GM21825 (cell line): ENCODE measurements around the gene PCF11.
"Not testable (repeated sequence)": the region's sequence is repeated elsewhere in the genome, so short reads cannot be mapped to it uniquely, and the experiment has no call there.

ENCODE experiments used
- ATAC-seq: cut with Tn5 transposase; IDR thresholded peaks from one replicate; pipeline ENCODE4 v1.9.1; 2021; ENCODE audit warnings: mild to moderate bottlenecking, moderate library complexity; ENCODE audit not compliant: unreplicated experiment

Gene PCF11, protein sequence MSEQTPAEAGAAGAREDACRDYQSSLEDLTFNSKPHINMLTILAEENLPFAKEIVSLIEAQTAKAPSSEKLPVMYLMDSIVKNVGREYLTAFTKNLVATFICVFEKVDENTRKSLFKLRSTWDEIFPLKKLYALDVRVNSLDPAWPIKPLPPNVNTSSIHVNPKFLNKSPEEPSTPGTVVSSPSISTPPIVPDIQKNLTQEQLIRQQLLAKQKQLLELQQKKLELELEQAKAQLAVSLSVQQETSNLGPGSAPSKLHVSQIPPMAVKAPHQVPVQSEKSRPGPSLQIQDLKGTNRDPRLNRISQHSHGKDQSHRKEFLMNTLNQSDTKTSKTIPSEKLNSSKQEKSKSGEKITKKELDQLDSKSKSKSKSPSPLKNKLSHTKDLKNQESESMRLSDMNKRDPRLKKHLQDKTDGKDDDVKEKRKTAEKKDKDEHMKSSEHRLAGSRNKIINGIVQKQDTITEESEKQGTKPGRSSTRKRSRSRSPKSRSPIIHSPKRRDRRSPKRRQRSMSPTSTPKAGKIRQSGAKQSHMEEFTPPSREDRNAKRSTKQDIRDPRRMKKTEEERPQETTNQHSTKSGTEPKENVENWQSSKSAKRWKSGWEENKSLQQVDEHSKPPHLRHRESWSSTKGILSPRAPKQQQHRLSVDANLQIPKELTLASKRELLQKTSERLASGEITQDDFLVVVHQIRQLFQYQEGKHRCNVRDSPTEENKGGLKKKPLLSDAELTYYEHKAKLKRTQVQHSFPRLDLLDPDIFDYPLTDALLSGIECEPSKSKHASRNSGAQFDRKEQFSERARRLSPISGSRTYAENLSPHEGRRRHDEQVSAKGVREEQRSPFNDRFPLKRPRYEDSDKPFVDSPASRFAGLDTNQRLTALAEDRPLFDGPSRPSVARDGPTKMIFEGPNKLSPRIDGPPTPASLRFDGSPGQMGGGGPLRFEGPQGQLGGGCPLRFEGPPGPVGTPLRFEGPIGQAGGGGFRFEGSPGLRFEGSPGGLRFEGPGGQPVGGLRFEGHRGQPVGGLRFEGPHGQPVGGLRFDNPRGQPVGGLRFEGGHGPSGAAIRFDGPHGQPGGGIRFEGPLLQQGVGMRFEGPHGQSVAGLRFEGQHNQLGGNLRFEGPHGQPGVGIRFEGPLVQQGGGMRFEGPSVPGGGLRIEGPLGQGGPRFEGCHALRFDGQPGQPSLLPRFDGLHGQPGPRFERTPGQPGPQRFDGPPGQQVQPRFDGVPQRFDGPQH (N-terminal part only)

DNA sequence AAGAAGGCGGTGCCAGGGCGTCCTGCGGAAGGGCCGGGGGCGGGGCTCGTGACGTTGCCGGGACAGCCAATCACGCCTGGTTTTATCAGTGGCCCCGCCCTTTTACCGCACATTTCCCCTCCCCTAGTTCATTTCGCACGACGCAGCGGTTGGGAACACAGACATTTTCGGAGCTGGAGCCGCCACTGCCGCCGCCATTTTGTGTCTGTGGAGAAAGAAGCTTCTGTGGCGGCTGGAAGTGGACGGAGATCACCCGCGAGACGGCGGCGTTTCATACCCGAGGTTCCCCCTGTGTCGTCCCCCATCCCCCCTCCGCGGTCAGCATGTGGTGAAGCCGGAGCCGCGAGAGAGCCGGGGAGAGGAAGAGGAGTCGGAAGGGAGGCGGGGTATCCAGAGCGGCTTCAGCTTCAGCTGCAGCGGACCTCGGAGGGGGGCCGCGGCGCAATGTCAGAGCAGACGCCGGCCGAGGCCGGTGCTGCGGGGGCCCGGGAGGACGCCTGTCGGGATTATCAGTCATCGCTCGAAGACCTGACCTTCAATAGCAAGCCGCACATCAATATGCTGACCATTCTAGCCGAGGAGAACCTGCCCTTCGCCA, at the start of gene PCF11:
Gene PCF11 (plus strand): TSS at position 136 of the 598 bp plus-strand sequence. CDS start 309 bp downstream, at position 445.
- ATAC-seq = peak; percentile 2

DNA sequence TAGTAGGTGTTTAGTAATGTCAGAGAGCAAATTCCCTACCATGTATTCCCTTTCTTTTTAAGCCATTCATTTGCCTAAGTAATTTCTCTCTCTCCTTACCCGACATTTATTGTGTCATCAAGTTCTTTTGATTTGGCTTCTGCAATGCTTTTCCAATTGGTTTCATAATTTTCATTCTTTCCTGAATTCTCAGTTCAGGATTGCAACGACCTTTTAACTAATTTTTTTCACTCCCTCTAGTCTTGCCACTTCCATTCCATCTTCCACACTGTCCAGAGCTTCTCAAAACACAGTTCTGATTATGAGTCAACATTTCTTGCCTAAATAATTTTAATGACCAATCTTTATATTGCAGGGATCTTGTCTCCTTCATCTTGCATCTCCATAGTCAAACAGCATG, 44.0 kb upstream of the PCF11 start:
- no peak for ATAC-seq

DNA sequence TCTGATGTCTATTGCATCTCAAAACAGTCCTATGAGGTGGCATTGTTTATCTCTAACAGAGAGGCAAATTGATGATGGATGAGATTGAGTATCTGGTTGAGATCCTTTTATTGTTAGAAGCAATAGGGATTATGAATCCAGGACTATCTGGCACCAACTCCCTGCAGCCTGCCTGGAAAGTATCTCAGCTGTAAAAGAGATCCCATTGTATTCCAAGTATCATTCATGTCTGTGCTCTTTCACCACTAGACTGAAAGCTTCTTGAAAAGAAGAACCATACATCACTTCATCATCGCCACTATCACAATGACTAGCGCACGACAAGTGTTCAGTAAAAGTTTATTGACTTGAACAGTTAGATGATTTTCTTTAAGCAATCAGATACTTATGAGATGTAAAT, 41.9 kb upstream of the PCF11 start:
- ATAC-seq = no peak

DNA sequence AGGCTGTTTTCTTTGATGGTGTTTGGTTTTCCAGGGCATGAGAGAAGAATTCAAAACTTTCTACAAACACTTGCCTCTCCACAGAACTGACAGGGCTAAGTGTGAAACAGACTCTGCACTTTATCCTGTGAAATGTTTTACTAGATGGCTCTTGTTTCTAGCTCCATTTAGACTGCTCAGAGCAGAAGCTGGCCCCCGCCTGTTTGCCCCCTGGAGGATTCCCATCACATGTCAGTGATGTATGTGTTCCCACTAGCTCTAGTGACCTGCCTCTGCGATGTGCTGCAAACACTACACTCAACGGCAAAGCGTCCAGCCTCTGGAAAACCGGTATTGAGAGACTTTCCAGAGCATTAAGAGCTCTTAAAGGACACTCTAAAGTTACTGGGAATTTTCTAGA, 41.4 kb upstream of the PCF11 start:
- ATAC-seq = no peak

DNA sequence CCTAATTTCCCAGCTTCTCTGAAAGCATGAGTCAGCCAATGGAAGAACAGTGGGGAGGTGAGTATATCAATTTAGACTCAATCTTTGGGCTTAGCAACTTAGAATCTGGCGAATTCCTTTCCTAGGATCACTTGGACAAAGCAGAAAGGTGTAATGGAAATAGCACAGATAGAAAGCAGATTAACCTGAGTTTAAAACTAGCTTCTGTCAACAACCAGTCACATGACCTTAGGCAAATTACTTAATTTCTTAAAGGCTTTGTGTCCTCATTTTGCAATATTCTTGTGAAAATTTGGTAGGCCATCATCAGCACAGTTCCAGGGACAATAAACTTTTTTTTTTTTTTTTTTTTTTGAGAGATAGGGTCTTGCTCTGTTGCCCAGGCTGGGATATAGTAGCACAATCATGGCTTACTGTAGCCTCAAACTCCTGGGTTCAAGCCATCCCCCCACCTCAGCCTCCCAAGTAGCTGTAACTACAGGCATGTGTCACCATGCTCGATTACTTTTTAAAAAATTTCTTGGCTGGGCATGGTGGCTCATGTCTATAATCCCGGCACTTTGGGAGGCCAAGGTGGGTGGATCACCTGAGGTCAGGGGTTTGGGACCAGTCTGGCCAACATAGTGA, 40.8 kb upstream of the PCF11 start:
- ATAC-seq = no peak

DNA sequence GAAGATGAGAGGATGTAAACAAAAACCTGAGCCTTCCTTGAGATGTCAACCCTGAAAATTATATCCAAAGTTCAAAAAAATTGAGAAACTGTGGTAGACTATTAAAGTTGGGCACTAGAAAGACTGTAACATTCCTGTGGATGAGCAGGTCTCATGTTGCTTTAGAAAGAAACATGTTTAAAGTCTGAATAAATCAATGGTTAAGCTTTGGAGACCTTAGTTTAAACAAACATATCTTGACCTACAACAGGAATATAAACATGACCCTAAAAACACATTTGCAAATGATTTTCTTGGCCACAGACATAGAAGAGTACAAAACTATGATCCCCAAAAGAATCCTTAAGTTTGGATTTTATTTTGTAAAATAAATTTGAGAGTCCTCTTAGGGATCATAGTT, 38.1 kb upstream of the PCF11 start:
- no peak for ATAC-seq

DNA sequence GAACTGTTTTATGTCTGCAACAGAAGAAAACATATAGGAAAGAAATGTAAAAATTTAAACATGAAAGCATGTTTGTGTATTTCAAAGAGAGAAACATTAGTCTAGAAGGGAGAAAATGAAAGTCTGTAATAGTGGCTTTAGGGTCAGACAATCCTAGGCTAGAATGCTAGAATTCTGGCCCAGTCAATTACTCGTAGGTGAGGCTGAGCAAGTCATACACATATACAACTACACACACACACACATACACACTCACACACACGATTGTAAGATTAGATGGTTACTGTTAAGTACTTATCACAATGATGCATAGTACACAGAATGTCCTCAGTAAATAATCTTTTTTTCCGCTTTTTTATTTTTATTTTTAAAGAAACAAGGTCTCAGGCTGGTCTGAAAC, 37.7 kb upstream of the PCF11 start:
- no peak for ATAC-seq

DNA sequence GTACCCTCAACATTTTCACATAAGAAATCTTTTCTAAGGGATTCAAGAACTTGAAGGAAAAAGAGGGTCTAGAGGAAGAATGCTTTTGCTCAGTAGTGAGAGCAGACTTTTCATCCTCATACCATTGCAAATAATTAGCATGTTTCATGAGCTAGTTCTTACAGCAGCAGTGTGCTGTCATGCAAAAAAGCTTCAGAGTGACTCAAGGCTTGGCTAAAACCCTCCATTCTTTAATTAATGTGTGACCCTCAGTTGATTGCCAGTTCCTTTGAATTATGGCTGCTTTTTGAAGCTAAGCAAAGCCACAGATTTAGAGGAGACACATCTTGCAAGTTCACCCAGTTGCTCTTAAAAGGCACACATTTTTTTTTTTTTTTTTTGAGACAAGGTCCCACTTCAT, 36.6 kb upstream of the PCF11 start:
- no peak for ATAC-seq

DNA sequence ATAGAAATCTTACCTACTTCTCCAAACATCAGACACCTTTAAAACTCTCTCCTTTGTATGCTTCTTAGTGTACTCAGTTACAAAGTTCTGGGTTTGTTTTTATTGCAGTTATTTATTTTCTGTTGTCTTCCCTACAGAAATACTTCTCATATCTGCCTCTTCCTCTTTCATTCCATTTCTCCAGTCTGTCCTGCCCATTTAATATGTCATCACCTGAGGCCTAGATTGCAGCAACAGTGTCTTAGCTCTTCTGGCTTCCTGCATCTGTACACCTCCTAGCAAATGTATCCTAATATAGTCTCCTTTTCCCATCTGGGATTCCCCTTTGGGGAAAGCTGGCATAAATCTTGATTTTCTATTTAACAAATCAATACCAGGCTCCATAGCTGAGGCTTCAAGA, 34.9 kb upstream of the PCF11 start:
- ATAC-seq = no peak

DNA sequence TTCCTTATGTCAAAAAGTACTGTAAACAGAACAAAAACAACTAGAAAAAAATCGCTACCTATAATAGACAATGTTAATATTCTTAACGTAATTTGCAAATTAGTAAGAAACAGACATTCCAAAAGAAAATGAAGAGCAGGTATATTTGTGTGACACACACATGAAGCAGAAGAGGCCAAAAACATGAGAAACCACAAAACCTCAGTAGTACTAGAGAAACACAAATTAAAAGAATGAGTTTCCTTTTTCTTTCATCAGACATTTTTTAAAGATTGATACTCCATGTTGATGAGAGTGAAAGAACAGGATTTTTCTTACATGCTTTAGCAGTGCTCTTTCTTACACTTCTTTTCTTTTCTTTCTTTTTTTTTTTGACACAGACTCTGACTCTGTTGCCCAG, 34.2 kb upstream of the PCF11 start:
- ATAC-seq = no peak

DNA sequence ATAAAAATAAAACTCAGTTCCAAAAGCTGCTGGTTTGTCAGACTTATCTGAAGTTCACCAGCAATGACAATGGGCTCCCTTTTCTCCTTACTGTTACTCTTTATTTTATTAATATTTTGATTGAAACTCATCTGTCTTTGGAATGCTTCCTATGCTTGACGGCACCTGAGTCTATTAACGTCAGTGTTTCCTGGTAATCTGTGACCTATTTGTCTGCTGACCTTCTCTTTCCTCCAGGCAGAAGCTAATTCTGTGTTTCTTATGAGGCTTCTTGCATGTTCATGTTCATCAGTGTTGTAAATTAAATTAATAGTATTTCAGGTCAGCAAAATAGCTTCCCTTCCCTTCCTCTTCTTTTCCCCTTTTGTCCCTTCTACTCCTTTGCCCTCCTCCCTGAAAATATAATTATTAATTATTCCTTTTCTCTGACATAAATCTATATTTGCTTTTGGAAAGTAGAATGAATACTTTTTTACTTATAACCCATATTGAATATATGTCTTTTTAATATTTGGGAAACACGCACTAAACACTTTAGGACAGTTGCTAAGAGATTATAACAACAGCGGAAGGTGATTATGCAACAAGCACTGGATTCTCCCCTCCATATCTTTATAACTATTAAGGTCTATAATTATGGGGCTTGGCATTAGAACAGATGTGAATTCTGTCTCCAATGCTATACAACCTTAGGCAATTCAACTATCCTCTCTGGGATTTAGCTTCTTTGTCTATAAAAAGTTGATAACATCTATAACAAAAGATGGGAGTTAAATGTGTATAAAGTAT, 32.1 kb upstream of the PCF11 start:
- no peak for ATAC-seq

DNA sequence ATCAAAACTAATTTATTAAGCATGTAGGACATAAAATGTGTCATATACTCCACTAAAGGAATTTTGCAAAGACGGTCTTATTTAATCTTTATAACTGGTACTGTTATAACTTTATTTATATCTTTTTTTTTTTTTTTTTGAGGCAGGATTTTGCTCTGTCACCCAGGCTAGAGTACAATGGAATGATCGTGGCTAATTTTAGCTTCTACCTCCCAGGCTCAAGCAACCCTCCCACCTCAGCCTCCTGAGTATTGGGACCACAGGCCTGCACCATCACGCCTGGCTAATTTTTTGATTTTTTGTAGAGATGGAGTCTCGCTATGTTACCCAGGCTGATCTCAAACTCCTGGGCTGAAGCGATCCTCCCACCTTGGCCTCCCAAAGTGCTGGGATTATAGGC, 31.4 kb upstream of the PCF11 start:
- ATAC-seq = no peak

DNA sequence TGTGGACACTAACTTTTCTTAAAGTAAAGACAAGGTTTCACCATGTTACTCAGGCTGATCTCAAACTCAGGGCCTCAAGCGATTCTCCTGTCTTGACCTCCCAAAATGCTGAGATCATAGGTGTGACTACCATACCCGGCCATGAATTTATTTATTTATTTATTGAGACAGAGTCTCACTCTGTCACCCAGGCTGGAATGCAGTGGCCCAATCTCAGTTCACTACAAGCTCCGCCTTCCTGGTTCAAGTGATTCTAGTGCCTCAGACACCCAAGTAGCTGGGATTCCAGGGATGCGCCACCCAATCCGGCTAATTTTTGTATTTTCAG, 29.7 kb upstream of the PCF11 start:
- ATAC-seq = no peak

DNA sequence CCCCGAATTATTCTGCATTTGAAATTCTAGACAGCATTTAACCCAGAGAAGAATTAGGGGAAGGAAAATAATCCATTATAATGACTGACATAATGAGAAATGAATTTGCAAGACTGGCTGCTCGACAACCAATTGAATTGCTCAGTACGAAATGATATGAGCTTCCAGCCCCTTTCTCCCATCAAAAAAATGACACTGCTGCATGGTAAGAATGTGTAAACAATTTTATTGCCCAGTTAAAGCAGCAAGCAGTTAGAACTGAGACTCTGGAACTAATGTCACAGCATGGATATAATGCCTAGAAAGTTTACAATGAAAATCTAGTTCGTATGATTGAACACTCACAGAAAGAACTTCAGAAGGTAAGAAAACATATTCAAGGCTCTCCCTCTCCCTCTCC, 24.7 kb upstream of the PCF11 start:
- ATAC-seq = no peak

DNA sequence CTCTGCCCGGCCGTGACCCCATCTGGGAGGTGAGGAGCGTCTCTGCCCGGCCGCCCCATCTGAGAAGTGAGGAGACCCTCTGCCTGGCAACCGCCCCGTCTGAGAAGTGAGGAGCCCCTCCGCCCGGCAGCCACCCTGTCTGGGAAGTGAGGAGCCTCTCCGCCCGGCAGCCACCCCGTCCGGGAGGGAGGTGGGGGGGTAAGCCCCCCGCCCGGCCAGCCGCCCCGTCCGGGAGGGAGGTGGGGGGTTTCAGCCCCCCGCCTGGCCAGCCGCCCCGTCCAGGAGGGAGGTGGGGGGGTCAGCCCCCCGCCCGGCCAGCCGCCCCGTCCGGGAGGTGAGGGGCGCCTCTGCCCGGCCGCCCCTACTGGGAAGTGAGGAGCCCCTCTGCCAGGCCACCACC, 23.7 kb upstream of the PCF11 start:
- ATAC-seq = not testable (repeated sequence)

DNA sequence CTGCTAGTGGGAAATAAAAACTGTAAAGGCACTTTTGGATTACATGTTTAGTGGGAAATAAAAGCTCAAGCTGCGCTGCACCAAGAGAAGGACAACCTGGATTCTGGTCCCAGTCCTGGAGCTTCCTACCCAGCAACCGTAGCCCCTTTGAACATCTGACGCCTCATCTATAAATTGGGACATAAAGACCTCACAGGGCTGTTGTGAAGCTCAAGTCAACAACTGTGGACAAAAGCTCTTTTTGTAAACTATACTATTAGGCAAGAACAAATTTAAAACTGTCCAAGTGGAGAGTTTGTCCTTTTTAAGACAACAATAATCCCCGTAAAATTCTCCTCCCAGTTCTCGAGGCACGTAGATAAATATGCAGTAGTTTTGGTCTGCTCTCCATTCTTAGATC, 17.6 kb upstream of the PCF11 start:
- ATAC-seq = no peak

DNA sequence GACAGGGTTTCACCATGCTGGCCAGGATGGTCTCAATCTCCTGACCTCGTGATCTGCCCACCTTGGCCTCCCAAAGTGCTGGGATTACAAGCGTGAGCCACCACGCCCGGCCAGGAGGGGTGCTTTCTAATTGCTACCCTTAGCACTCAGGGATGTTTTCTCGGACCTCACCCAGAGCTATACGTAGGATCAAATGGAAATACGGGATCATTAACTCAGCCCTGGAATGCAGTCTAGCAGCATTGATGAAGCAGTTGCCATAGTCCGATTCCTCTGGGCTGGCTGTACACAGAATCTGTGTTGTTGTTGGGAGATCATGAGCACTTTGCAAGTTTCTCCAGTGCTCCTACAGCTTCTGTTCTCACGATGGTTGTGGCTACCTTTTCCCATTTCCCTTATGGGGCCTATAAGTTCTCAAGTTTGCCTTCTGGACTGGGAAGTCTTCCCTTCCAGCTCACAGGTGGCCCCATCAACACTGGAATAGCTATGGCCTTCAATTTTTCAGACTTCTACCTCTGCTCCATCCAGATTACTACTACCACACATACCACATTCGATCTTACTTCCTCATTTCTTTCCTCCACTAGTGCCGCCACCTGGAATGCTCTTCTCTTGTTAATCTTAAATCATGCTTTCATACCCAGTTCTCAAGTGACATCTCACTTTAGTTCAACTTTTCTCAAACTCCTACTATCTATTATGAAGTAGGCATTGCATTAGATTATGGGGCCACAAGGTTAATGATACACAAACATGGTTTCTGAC, 16.1 kb upstream of the PCF11 start:
- peak; percentile 94 for ATAC-seq

DNA sequence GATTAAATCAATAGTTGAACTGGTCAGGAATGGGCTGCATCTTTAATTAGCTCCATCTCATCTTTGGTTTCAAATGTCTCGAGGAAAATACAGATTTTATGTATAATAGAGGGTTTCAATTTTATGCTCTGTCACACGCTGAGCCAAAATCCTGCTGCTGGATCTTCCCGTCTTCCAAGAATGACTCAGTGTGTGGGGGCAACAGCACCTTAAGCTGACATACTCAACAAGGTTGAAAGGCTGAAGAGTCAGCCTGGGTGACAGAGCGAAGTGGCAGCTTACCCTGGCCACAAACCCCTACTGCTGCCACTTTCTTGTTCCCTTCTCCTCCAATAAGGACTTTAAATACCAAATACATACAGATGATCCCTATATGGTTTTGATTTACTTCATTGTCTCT, 9.0 kb upstream of the PCF11 start:
- ATAC-seq = no peak

DNA sequence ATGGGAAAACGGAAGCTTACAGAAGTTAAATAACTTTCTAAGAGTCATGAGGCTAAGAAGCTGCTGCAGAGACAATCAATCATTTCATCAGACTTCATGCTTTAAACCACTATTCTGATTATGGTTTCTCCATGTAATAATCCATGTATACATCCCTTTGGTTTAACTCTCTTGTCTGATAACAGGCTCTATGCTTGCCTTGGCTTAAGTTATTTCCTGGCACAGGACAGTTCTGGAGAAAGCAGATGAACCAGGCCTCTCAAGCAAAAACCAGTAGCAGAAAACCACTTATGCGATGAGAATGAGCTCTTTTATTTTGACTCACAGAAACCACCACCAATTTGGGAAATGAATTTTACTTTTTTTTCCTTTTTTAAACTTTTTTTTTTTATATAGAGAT, 6.5 kb upstream of the PCF11 start:
- ATAC-seq = no peak
